DOHH2 (cell line): ENCODE results near the gene ITPR1.

Source experiments
- EZH2phosphoT487 ChIP-seq: fragments of 200-600 bp; sonication (generic); IDR thresholded peaks from 2 replicates; pipeline ENCODE4 v1.6.1; 2017; ENCODE audit warnings: borderline replicate concordance, mild to moderate bottlenecking, antibody characterized with exemption, low read length, moderate library complexity, mixed read lengths
- TF ChIP-seq, protein P1 (sequence below): fragments of 200-600 bp; sonication (generic); IDR thresholded peaks from one replicate; pipeline ENCODE4 v1.5.1; 2014; ENCODE audit warnings: antibody characterized with exemption, mild to moderate bottlenecking, low read depth, low read length; ENCODE audit not compliant: poor library complexity, severe bottlenecking

GRCh38 chr3:4801892-4802291 lies 308.7 kb downstream of the ITPR1 start:
- TF ChIP-seq, protein P1, sequence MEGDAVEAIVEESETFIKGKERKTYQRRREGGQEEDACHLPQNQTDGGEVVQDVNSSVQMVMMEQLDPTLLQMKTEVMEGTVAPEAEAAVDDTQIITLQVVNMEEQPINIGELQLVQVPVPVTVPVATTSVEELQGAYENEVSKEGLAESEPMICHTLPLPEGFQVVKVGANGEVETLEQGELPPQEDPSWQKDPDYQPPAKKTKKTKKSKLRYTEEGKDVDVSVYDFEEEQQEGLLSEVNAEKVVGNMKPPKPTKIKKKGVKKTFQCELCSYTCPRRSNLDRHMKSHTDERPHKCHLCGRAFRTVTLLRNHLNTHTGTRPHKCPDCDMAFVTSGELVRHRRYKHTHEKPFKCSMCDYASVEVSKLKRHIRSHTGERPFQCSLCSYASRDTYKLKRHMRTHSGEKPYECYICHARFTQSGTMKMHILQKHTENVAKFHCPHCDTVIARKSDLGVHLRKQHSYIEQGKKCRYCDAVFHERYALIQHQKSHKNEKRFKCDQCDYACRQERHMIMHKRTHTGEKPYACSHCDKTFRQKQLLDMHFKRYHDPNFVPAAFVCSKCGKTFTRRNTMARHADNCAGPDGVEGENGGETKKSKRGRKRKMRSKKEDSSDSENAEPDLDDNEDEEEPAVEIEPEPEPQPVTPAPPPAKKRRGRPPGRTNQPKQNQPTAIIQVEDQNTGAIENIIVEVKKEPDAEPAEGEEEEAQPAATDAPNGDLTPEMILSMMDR: no peak
- no peak for TF ChIP-seq EZH2phosphoT487
